Spleen (tissue), 11 donors: ENCODE data around the gene MASP1. TPM values are rescaled to one million over a fixed set of nuclear protein-coding genes. Genes with fewer than 3 reads are reported as not detected.

Experiments
- DNase-seq: peaks from one replicate; pipeline ENCODE4 v3.0.0-alpha.2; 2020
- H3K27ac ChIP-seq, 8 donors: fragments of 200-600 bp; sonication (generic) in 7 of 8; 1 replicate in 4 of 8; 2 replicates in 4 of 8; pipeline versions ENCODE4 v1.5.0 to v1.8.0; 2016 to 2021; ENCODE audit warnings: inconsistent platforms in 4 of 8, mild to moderate bottlenecking in 4 of 8, moderate library complexity in 1 of 8
- H3K27me3 ChIP-seq, 7 donors: fragments of 200-600 bp; sonication (generic) in 6 of 7; replicated peaks in 1 of 7; 1 replicate in 4 of 7; 2 replicates in 3 of 7; pipeline versions ENCODE4 v1.5.0 to v1.8.0; 2016 to 2021; ENCODE audit warnings: inconsistent platforms in 3 of 7, mild to moderate bottlenecking in 1 of 7
- H3K36me3 ChIP-seq, 6 donors: fragments of 200-600 bp; sonication (generic) in 5 of 6; 1 replicate in 4 of 6; 2 replicates in 2 of 6; pipeline versions ENCODE4 v1.5.0 to v1.8.0; 2016 to 2021; ENCODE audit warnings: inconsistent platforms in 2 of 6
- H3K4me1 ChIP-seq, 6 donors: fragments of 200-600 bp; sonication (generic) in 5 of 6; 1 replicate in 3 of 6; 2 replicates in 3 of 6; pipeline versions ENCODE4 v1.5.0 to v1.8.0; 2016 to 2021; ENCODE audit warnings: inconsistent platforms in 3 of 6
- H3K4me3 ChIP-seq, 8 donors: fragments of 200-600 bp; sonication (generic) in 7 of 8; 1 replicate in 4 of 8; 2 replicates in 4 of 8; pipeline versions ENCODE4 v1.5.0 to v1.8.0; 2016 to 2021; ENCODE audit warnings: inconsistent platforms in 4 of 8, mild to moderate bottlenecking in 4 of 8, moderate library complexity in 2 of 8
- H3K9me3 ChIP-seq, 8 donors: fragments of 200-600 bp; sonication (generic) in 7 of 8; 1 replicate in 4 of 8; 2 replicates in 4 of 8; pipeline versions ENCODE4 v1.5.0 to v1.8.0; 2016 to 2021; ENCODE audit warnings: inconsistent platforms in 4 of 8
- POLR2A ChIP-seq, 3 donors: fragments of 450-650 bp; IDR thresholded peaks; one replicate each; pipeline ENCODE4 v1.5.1; 2017; ENCODE audit warnings: antibody characterized with exemption in 3 of 3, mild to moderate bottlenecking in 1 of 3
- POLR2AphosphoS5 ChIP-seq, 3 donors: sonication (generic); formaldehyde crosslinking; IDR thresholded peaks; one replicate each; pipeline ENCODE4 v1.5.1; 2017; ENCODE audit warnings: antibody characterized with exemption in 3 of 3
- WGBS, 5 donors: extraction: QIAGEN DNeasy Blood & Tissue Kit in 3 of 5; methylation state at CpG; one replicate each; pipeline versions ENCODE4 v1.1.5 to v1.1.7; 2013 to 2018; 5-methylcytosine and 5-hydroxymethylcytosine counted together
- intact Hi-C: fragments of 100-400 bp; cut with DNase I; formaldehyde crosslinking; loops from one replicate; pipeline ENCODE4 v1.15.0; 2023; ENCODE audit warnings: low total_unique reads
- polyA plus RNA-seq, 3 donors: library from polyadenylated mRNA; stranded (reverse); fragments of 200-250 nt; gene quantifications; one replicate each; pipeline ENCODE4 v1.2.1, GENCODE V29; 2013
- total RNA-seq, 7 donors: library from RNA; depleted of rRNA in 3 of 7; stranded (reverse); fragments of >200 nt in 3 of 7; fragmentation: NEBNext Ultra II Directional in 4 of 7; extraction: Animal tissue kit (Norgen Biotek cat#: 25700) in 4 of 7; gene quantifications; one replicate each; pipeline versions ENCODE4 v1.1.0 to v1.2.1, GENCODE V29; 2016 to 2021
- TF ChIP-seq, protein P1 (sequence below), 11 experiments: fragments of 200-600 bp in 7 of 11; fragments of 450-650 bp in 4 of 11; sonication (generic) in 4 of 11; IDR thresholded peaks in 8 of 11; conservative IDR thresholded peaks in 3 of 11; 1 replicate in 7 of 11; 2 replicates in 4 of 11; pipeline versions ENCODE4 v1.4.0 to v1.8.0; 2016 to 2021; ENCODE audit warnings: antibody characterized with exemption in 11 of 11, inconsistent platforms in 4 of 11, mild to moderate bottlenecking in 1 of 11
- donor health status: healthy with polysubstance abuse.
- donor health status: DM: no; HTN: no; CAD: no; lungs with moderate emphysema.
- donor health status: DM: no; HTN: no; CAD: no.
- donor health status: Bipolar disorder and iron deficiency.
- donor health status: healthy.
- donor health status: DM: no; HTN: no; CAD: no.
- donor health status: DM: yes; HTN: yes; CAD: no.

The MASP1 gene
- total and polyA plus RNA-seq, 10 donors = 0.05 to 1.9 (median 0.39) TPM; not detected in 2

DNA sequence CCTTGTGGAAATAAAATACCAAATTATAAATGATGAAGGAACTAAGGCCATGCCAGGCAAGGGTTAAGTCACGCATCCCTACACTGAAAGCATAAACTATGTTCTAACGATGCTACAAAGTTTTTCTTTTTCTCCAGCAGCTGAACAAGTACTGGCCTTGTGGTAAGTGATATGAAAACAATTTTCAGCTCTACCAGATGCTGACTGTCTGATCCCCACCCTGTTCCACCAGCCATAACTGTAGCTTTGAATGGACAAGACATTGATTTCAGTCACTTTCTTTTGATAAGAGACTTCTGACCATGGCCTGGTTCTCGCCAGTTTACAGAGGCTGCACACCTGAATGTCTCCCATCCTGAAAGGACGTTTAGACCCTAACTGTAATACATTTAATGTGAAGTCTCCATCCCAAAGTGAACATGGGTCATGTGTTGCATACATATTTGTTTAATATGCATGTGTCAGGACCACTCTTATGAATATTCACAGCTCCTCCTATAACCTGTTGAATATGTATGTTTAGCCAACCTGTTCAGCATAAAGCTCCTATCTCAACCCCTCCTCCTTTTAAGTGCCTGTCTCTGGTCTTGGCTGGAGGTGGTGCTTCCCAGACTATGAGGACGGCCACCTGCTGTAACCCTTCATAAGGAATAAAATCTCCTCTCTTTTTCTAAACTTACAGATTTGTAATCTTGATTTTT lies 33.4 kb downstream of the MASP1 start:
- no peak for DNase-seq
- TF ChIP-seq POLR2AphosphoS5 (IDR thresholded peaks at IDR 0.05) = no peak
- TF ChIP-seq POLR2A (IDR thresholded peaks at IDR 0.05) = no peak
- TF ChIP-seq, protein P1, sequence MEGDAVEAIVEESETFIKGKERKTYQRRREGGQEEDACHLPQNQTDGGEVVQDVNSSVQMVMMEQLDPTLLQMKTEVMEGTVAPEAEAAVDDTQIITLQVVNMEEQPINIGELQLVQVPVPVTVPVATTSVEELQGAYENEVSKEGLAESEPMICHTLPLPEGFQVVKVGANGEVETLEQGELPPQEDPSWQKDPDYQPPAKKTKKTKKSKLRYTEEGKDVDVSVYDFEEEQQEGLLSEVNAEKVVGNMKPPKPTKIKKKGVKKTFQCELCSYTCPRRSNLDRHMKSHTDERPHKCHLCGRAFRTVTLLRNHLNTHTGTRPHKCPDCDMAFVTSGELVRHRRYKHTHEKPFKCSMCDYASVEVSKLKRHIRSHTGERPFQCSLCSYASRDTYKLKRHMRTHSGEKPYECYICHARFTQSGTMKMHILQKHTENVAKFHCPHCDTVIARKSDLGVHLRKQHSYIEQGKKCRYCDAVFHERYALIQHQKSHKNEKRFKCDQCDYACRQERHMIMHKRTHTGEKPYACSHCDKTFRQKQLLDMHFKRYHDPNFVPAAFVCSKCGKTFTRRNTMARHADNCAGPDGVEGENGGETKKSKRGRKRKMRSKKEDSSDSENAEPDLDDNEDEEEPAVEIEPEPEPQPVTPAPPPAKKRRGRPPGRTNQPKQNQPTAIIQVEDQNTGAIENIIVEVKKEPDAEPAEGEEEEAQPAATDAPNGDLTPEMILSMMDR (IDR thresholded peaks at IDR 0.05 in 8 of 11, conservative IDR thresholded peaks at IDR 0.05 in 3 of 11) = no peak
- H3K36me3 ChIP-seq = no peaks in the 10 kb centered on the region

DNA sequence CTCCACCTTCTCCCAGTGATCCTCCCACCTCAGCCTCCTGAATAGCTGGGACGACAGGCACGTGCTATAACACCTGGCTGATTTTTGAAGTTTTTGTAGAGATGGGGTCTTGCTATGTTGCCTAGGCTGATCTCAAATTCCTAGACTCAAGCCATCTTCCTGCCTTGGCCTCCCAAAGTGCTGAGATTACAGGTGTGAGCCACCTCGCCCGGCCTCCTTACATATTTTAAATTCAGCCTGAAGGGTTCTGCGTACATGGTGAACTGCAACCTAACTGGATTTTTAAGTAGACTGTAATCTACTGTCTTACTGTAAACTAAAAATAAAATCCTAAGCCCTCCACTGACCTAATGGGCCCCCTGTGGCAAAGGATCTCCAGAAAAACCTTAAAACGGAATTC lies 34.1 kb downstream of the MASP1 start:
- intact Hi-C loops = no loop called here
- Histone ChIP-seq H3K9me3 (peaks cover 0 to 3% (median 0%) of the 10 kb centered on the region in 8 donors), H3K36me3 (no peaks in the 10 kb centered on the region), H3K27me3 (peaks cover 0 to 30% (median 5%) of the 10 kb centered on the region in 7 donors), H3K4me1 (no peaks in the 10 kb centered on the region), H3K4me3 (no peak overlapping the region), H3K27ac (no peak overlapping the region)
- 91 to 97% (median 96%) methylated on average over 6 of the region's 6 CpGs for WGBS, 5 donors
- TF ChIP-seq POLR2AphosphoS5 (IDR thresholded peaks at IDR 0.05) (no peak), POLR2A (IDR thresholded peaks at IDR 0.05) (no peak)
- TF ChIP-seq, protein P1 (IDR thresholded peaks at IDR 0.05 in 8 of 11, conservative IDR thresholded peaks at IDR 0.05 in 3 of 11) = no peak
- no peak for DNase-seq

More for the DNA sequence above, 33.4 kb downstream of the MASP1 start:
- Histone ChIP-seq H3K4me3 (no peak overlapping the region), H3K9me3 (peaks cover 0 to 3% (median 0%) of the 10 kb centered on the region in 8 donors), H3K27me3 (peaks cover 0 to 36% (median 8%) of the 10 kb centered on the region in 7 donors), H3K4me1 (no peaks in the 10 kb centered on the region), H3K27ac (no peak overlapping the region)
- WGBS, 5 donors = 65 to 88% (median 80%) methylated on average over 5 of the region's 5 CpGs
- intact Hi-C loops = no loop called here

DNA sequence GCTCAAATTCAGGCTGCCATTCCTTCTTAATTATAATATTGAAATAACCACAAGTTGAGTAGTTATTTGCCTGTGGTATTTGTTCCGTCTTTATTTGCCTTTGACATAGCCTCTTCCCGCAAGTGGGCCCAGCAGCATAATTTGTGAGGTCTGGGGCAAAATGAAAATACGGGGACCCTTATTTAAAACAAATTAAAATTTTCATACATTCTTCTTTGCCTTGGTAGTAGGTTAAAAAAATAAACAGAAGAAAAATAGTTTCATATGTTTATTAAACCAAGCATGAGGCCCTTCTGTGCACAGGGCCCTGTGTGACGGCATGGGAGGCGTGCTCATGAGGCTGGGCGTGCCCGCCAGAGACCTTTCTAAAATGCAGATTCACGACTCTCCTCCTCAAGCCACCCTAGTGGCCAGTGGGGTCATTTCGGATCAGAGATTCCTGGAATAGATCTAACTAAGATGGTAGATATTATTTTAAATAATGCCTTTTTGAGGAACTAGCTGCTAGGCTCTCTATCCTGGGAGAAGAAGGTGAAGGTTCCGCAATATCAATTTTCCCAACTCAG lies 35.4 kb downstream of the MASP1 start:
- TF ChIP-seq POLR2A (IDR thresholded peaks at IDR 0.05) (no peak), POLR2AphosphoS5 (IDR thresholded peaks at IDR 0.05) (no peak)
- TF ChIP-seq, protein P1 (IDR thresholded peaks at IDR 0.05 in 8 of 11, conservative IDR thresholded peaks at IDR 0.05 in 3 of 11) = no peak
- Histone ChIP-seq H3K27ac (no peak overlapping the region), H3K27me3 (peaks cover 0 to 30% (median 0%) of the 10 kb centered on the region in 7 donors), H3K36me3 (no peaks in the 10 kb centered on the region), H3K9me3 (no peaks in the 10 kb centered on the region), H3K4me1 (no peaks in the 10 kb centered on the region), H3K4me3 (no peak overlapping the region)
- intact Hi-C loops = no loop called here
- DNase-seq = no peak
- 81 to 97% (median 91%) methylated on average over 10 of the region's 10 CpGs for whole genome bisulfite sequencing, 5 donors

DNA sequence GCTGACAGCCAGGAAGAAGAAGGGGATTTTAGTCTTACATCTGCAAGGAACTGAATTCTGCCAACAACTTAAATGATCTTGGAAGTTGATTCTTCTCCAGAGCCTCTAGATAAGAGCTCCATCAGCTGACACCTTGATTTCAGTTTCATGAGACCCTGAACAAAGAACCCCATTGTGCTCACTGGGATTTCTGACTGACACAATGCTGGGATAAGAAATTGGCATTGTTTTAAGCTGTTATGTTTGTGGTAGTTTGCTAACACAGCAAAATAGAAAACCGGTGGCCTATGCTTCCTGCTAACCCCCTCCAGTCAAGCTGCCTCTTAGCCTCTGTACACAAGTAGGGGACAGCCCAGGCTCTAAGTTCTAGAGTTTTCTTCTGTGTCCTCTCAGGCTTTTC lies 36.2 kb downstream of the MASP1 start:
- WGBS, 5 donors = 20 to 48% (median 25%) methylated on average over 1 of the region's 1 CpG
- no peak for DNase-seq

More for the DNA sequence above, 36.2 kb downstream of the MASP1 start:
- Histone ChIP-seq H3K27ac (no peak overlapping the region), H3K36me3 (no peaks in the 10 kb centered on the region), H3K4me1 (no peaks in the 10 kb centered on the region), H3K9me3 (no peaks in the 10 kb centered on the region), H3K27me3 (peaks cover 0 to 29% (median 0%) of the 10 kb centered on the region in 7 donors), H3K4me3 (no peak overlapping the region)
- no peak for TF ChIP-seq POLR2A (IDR thresholded peaks at IDR 0.05)
- no peak for TF ChIP-seq POLR2AphosphoS5 (IDR thresholded peaks at IDR 0.05)
- TF ChIP-seq, protein P1 (IDR thresholded peaks at IDR 0.05 in 8 of 11, conservative IDR thresholded peaks at IDR 0.05 in 3 of 11) = no peak
- intact Hi-C loops = no loop called here
